Measurements from ENCODE around the gene CERKL.

- TF ChIP-seq CTCF (conservative IDR thresholded peaks at IDR 0.05; ENCODE audit: low read length): no peak
- no peak for TF ChIP-seq EZH2phosphoT487 (IDR thresholded peaks at IDR 0.05; ENCODE audit: borderline replicate concordance, low read depth, low read length)
These were observed 116.5 kb downstream of the CERKL start for GRCh38 chr2:181540421-181540820.
